Left cardiac atrium (tissue), 4 donors: ENCODE data around the gene ZBED4. TPM values are rescaled to one million over a fixed set of nuclear protein-coding genes. Genes with fewer than 3 reads are reported as not detected.
A peak's percentile ranks its signal among the peaks of the same experiment; 100 is the strongest.

Source experiments
- ATAC-seq, 2 donors: fragments of 200-7000 bp; cut with Tn5 transposase; one replicate each; pipeline ENCODE4 v1.9.1; 2020; ENCODE audit warnings: mild to moderate bottlenecking in 2 of 2, moderate library complexity in 2 of 2
- DNase-seq: peaks from one replicate; pipeline ENCODE4 v3.0.0-alpha.2; 2020
- intact Hi-C, 2 donors: fragments of 100-400 bp; cut with DNase I; formaldehyde crosslinking; loops; one replicate each; pipeline versions ENCODE4 v1.14.1 to v1.15.1; 2022 to 2023
- total RNA-seq, 2 donors: library from RNA; stranded (reverse); fragmentation: NEBNext Ultra II Directional; extraction: Animal tissue kit (Norgen Biotek cat#: 25700); gene quantifications; one replicate each; pipeline ENCODE4 v1.2.1, GENCODE V29; 2021
- donor health status: DM: no; HTN: yes; CAD: no.
- donor health status: DM: no; HTN: yes; CAD: no; lungs with severe emphysema.
- donor health status: DM: yes; HTN: yes; CAD: no.
- donor health status: Dilated cardiomyopathy.

The ZBED4 gene
- total RNA-seq, 2 donors from 2014 or later, result 4.4 to 6.7 TPM

DNA sequence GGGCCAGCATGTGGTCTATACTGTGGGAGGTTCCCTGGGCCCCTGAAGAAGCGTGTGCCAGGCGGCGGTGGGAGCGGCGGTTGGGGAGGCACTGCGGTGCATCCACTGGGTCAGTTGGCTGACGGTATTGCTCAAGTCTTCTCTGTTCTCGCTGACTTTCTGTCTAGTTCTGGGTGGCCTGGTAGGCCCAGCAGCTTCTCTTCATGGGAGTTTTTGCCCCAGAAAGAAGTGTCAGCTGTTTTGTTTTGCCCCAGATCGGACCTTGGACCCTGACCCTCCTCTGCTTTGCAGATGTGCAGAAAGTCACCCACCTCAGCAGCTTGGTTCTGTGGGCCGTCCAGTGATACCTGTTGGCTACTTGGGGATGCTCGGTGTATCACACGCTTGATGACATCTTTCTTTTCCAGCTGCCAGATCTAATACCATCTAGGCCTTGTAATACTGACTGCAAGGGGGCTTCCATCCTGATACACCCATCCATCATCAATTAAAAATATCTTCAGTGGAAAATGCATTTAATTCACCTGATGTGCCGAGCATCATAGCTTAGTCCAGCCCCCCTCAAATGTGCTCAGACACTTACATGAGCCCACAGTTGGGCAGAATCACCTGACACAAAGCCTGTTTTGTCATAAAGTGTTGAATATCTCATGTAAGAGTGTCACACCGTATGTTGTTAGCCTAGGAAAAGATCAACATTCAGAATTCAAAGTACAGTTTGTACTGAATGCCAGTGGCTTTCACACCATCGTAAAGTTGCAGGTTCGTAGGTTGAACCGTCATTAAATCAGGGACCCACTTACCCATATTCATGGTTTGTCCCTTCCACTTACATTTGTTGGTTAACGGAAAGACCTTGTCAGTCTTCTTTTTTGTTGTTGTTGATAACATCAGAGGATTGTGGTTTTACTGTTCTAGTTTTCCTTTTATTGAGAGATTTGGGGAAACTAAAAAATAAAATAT, 13.9 kb downstream of the ZBED4 start:
- intact Hi-C loops, result no loop called here
- ATAC-seq (no peak), DNase-seq (no peak)

DNA sequence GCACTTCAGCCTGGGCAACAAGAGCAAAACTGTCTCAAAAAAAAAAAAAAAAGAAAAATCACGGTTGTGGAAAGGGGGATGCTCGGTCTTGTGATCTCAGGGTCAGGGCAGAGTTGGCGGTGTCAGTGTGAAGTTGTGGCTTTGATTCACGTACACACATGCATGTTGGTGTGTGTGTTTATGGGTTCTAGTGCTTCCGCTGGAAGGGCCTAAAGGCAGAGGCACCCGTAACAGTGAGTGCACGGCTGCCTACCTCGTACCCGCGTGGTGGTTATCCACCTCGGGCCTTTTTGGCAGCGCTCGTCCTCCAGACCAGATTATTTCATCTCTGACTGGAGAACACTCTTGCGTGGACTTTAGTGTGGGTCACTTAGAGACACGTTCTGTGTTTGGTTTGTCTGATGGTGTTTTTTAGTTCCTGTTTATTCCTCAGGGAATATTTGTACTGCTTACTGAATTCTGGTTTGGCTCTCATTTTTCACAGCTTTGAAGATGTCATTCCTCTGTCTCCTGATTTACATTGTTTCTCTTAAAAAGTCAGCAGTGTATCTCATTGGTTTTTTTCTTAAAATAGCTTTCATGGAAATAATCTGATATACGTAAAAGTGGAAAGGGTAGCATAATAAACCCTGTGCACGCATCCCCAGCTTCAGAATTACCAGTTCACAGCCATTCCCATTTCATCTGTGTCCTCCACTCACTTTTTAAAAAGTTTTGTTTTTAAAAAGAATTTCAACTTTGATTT, 15.6 kb downstream of the ZBED4 start:
- DNase-seq (no peak), ATAC-seq (no peak)
- intact Hi-C loops, result no loop called here

DNA sequence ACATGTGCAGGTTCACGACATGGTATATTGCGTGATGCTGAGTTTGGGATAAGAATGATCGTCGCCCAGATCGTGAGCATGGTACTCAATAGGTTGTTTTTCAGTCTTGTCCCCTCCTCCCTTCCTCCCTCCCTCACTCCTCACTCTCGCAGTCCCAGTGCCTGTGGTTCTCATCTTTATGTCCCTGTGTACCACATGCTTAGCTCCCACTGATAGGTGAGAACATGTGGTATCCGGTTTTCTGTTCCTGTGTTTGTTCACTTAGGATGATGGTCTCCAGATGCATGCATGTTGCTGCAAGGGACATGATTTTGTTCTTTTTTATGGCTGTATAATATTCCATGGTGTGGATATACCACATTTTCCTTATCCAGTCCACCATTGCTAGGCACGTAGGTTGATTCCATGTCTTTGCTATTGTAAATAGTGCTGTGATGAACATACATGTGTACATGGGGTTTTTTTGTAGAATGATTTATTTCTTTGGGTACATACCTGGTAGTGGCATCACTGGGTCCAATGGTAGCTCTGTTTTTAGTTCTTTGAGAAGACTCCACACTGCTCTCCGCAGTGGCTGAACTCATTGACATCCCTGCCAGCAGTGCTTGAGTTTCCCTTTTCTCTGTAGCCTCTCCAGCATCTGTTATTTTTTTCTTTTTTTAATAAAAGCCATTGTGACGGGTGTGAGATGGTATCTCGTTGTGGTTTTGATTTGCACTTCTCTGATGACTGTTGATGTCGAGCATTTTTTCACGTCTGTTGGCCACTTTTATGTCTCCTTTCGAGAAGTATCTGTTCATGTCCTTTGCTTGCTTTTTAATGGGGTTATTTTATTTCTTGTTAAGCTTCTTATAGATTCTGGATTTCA, 16.4 kb downstream of the ZBED4 start:
- DNase-seq (no peak), ATAC-seq (peak in 1 of 2 donors; percentile 34)
- intact Hi-C loops, result no loop called here

DNA sequence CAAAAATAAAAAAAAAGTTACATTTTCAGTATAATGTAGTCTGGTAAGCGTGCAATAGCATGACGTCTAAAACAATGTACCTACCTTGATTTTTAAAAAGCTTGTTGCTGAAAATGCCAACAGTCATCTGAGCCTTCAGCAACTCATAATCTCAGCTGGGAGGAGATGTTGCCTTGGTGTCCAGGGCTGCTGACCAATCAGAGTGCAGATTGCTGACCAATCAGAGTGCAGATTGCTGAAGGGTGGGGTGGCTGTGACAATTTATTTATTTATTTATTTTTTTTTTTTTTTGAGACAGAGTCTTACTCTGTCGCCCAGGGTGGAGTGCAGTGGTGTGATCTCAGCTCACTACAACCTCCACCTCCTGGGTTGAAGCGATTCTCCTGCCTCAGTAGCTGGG, 17.8 kb downstream of the ZBED4 start:
- ATAC-seq (no peak), DNase-seq (no peak)
- intact Hi-C loops, result no loop called here

DNA sequence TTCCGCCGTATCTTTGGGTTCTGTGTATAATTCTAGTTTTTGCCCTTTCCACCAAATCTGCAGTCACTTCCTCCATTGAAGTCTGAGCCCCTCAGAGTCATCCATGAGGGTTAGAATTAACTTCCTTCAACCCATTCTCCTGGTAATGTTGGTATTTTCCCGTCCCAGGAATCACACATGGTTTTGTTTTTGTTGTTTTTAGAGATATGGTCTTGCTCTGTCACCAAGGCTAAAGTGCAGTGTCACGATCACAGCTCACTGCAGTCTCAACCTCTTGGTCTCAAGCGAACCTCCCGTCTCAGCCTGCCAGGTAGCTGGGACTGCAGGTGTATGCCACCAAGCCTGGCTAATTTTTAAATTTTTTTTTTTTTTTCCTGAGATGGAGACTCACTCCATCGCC, 18.7 kb downstream of the ZBED4 start:
- intact Hi-C loops, result no loop called here
- DNase-seq (no peak), ATAC-seq (no peak)

DNA sequence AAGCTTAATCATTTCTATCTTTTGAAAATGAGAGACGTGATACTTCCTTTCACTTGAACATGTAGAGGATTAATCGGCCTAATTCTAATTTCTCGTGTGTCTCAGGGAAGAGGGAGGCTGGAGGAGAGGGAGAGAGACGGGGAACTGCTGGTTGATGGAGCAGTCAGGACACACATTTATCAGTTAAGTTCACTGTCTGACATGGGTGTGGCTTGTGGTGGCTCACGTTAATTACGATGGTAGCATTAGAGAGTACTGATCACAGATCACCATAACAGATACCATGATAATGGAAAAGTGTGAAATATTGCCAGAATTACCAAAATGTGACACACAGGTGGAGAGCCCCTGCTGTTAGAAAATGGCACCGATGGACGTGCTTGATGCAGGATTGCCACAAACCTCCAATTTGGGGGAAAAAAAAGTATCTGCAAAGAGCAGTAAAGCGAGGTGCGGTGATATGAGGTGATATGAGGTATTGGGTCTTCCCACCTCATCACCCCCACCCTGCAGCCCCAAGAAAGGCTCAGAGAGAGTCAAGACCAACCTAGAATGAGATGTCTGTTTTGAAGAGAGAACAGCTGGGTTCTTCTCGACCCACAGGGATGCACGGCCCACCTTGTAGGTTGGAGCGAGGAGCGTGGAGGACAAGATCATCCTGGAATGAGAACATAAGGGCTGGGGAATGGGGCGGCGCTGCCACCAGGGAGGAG, 19.7 kb downstream of the ZBED4 start:
- intact Hi-C loops, result no loop called here
- DNase-seq, result no peak
- ATAC-seq, result no peak

DNA sequence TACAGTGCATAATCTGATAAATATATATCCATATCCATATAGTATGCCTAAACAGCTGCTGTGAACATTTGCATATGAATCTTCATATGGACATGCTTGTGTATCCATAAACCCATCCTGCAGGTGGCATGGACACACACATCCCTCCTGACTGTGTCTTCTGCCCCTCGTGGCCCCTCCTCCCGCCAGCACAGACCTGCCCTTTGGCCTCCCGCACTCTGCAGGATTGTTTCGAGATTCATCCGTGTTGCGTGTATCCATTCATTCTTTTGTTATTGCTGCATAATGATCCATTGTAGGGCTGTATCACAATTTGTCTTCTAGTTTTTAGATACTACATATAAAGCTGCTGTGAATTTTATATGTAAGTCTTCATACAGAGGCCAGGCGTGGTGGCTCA, 24.0 kb downstream of the ZBED4 start:
- DNase-seq (no peak), ATAC-seq (no peak)
- intact Hi-C loops, result no loop called here

DNA sequence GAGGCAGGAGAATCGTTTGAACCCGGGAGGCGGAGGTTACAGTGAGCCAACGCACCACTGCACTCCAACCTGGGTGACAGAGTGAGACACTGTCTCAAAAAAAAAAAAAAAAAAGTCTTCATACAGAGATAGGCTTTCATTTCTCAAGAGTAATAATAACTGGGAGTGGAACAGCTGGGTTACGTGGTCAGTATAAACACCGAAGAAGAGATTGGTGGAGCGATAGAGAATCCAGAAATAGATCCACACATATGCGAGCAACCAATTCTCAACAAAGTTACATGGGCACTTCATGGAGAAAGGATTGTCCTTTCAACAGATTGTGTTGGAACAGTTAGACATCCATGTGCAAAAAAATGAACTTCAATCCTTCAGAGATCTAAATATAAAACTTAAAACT, 24.6 kb downstream of the ZBED4 start:
- ATAC-seq, result no peak
- intact Hi-C loops, result no loop called here
- no peak for DNase-seq

DNA sequence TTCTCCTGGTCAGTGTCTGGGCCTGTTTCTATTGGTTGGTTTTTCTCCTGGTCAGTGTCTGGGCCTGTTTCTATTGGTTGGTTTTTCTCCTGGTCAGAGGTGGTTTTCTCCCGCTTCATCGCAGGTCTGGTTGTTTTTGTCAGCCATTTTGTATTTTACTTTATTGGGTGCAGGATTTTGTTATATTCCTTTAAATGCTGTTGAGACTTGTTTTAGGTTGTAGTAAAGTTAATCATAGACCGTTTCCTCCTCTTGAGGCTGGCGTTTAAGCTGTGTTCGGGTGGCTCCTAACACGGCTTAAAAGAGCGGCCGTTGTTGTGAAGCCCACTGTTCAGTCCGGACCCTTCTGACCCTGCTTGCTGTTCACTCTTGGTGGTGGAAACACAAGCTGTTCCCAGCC, 26.2 kb downstream of the ZBED4 start:
- intact Hi-C loops, result no loop called here
- no peak for ATAC-seq
- DNase-seq, result no peak

DNA sequence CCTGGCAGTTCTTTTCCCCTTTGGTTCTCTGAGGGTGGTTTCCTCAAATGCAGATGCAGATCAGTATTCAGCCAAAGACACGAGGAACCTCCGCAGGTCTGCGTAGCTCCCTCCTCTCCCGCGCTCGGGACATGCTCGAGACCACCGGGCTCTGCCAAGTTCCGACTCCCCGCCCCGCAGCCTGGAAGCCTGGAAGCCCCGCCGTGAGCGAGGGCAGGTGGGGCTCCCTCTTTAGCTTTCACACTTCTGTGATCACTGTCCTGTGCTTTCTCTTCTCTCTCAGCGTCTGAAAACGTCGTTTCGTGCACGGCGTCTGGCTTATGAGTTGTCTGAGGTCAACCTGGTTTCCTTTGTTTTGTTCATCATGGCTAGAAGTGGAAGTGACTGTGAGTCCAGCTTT, 26.6 kb downstream of the ZBED4 start:
- intact Hi-C loops, result no loop called here
- no peak for DNase-seq
- no peak for ATAC-seq

DNA sequence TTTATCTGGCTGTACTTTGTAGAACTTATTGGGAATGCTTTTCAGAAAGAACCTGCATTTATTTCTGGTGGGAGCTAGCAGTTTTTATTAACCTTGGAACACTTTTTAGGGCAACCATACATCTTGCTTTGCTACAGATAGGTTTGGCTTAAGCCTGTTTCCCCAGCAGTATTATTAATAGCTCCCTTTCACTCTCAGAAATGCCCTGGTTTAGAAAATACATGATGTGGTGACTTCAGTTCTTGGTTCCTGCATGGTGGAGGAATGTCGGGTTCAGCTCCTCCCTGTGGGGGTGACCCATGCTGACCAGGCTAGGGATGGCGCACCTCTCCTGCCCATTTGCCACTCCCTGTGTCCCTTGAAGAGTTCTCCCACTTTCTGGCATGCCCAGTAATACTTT, 28.2 kb downstream of the ZBED4 start:
- intact Hi-C loops, result no loop called here
- ATAC-seq (no peak), DNase-seq (no peak)

DNA sequence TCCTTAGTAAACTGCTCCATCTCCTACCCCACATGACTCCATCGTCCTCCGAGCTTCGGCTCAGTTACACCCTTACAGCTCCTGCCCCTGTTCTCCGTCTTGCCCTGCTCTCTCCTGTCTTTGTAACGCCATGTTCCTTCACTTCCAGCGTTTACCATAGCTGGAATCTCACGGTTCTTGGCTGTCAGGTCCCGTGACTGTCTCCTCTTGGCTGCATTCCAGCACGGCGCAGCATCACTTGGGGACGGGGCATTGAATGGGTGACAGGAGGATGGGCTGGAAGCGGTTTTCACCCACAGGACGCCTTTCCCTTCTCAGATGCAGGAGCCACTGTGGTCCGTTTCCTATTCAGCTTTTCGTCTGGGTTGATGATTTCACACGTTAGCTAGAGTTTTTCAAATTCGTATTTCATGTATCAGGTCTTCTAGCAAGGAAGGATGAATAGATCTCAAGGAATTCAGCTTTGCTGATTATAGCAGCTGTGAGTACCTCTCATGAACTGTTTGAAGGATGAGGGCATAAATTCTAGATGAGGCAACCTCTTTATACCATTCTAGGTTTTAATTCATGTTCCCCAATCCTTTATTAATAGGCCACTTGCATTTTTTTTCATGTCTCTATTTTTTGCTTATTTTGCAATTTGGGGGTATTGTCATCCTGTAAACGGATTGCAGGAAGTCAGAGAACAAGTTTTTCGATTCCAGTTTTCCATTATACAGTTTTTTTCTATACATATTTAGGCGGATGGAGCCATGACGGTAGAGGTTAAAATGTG, 29.1 kb downstream of the ZBED4 start:
- ATAC-seq, result no peak
- intact Hi-C loops, result no loop called here
- no peak for DNase-seq

DNA sequence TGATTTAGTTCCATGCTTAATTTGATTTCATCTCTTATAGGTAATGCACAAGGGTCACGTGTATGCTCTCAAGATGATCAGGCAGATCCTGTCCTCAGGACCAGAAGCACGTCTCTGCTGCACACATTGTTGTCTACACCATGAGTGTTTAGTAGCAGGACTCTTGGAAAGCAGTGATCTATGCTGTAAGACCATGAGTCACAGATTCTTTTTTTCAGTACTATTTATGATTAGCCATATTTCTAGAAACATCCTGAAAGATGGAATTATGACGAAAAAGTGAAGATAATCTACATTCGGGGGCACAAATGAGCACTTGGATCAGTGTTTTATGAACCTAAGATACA, 29.6 kb downstream of the ZBED4 start:
- no peak for ATAC-seq
- no peak for DNase-seq
- intact Hi-C loops, result no loop called here

DNA sequence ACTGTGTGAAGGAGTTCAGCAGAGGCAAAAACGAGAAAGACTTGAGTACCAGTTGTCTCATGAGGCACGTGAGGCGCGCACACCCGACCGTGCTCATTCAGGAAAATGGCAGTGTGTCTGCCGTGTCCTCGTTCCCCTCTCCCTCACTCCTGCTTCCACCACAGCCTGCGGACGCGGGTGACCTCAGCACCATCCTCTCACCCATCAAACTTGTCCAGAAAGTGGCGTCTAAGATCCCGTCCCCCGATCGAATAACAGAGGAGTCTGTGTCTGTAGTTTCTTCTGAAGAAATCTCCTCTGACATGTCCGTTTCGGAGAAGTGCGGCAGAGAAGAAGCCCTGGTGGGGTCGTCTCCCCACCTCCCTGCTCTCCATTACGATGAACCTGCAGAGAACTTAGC, 30.4 kb downstream of the ZBED4 start:
- no peak for ATAC-seq
- intact Hi-C loops, result no loop called here
- no peak for DNase-seq

DNA sequence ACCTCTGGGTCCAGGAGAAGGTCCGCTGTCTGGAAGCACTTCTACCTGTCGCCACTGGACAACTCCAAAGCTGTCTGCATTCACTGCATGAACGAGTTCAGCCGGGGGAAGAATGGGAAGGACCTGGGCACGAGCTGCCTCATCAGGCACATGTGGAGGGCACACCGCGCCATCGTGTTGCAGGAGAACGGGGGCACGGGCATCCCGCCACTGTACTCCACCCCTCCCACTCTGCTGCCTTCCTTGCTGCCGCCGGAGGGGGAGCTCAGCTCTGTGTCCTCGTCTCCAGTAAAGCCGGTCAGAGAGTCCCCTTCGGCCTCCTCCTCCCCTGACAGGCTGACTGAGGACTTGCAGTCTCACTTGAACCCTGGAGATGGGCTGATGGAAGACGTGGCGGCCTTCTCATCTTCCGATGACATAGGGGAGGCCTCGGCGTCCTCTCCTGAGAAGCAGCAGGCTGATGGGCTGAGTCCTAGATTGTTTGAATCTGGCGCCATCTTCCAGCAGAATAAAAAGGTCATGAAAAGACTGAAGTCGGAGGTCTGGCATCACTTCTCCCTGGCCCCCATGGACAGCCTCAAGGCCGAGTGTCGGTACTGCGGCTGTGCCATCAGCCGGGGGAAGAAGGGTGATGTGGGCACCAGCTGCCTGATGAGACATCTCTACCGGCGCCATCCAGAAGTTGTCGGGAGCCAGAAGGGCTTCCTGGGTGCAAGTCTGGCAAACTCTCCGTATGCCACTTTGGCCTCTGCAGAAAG, 31.0 kb downstream of the ZBED4 start:
- intact Hi-C loops, result no loop called here
- ATAC-seq (no peak), DNase-seq (no peak)

DNA sequence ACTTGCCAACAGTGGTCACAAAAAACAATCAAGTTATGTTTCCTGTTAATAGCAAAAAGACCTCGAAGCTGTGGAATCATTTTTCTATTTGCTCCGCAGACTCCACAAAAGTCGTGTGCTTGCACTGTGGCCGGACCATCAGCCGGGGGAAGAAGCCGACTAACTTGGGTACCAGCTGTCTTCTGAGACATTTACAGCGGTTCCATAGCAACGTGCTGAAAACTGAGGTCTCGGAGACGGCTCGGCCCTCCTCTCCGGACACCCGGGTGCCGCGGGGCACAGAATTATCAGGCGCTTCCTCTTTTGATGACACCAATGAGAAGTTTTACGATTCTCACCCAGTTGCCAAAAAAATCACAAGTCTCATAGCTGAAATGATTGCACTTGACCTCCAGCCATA, 31.6 kb downstream of the ZBED4 start:
- intact Hi-C loops, result no loop called here
- ATAC-seq (no peak), DNase-seq (no peak)

DNA sequence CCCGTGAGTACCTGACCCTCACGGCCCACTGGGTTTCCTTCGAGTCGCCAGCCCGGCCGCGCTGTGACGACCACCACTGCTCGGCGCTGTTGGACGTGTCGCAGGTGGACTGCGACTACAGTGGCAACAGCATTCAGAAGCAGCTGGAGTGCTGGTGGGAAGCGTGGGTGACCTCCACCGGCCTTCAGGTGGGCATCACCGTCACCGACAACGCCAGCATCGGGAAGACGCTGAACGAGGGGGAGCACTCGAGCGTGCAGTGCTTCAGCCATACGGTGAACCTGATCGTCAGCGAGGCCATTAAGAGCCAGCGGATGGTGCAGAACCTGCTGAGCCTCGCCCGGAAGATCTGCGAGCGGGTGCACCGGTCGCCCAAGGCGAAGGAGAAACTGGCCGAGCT, 32.2 kb downstream of the ZBED4 start:
- ATAC-seq, result no peak
- intact Hi-C loops, result no loop called here
- no peak for DNase-seq
